SW480 (cell line): Measurements from ENCODE around the gene THSD4.
A peak's percentile ranks its signal among the peaks of the same experiment; 100 is the strongest.
"Not testable (repeated sequence)": the region's sequence is repeated elsewhere in the genome, so short reads cannot be mapped to it uniquely, and the experiment has no call there.

Source experiments
- DNase-seq: peaks from one replicate; pipeline ENCODE4 v3.0.0-alpha.2; 2016; ENCODE audit warnings: low spot score

THSD4 gene

DNA sequence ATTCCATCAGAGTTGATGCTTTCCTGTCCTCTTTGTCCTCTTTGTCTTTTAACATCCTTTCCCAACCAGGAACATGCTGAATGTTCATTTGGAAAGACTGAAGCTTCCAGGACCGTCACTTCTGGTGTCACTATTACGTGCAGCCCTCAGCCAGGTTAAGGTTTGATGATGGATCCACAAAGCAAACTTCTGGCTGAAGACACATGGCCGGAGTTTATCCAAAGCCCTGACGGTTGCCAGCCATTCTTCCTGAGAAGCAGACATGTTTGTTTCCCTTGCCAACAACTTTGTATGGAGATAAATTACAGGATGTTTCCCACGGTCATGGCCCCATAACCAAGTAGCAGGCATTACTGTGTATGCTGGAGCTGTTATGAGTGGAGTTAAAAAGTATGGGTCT, 236.9 kb downstream of the THSD4 start:
- no peak for DNase-seq

DNA sequence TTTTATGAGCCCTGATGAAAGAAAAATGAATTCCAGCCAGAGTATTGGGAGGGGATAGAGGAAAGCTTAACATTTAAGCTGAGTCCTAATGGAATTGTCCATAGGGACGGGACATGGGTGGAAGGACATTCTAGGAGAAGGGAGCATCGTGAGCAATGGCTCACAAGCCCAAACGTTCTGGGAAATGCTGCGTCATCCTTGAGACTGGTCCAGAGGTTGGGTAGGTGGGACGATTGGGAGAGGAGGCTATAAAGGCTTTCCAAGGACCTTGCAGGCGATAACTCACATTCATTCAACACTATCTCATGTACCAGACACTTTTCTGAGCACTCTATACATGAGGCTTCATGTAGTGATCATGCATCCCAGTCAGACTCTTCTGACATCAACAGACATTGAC, 237.5 kb downstream of the THSD4 start:
- DNase-seq: no peak

DNA sequence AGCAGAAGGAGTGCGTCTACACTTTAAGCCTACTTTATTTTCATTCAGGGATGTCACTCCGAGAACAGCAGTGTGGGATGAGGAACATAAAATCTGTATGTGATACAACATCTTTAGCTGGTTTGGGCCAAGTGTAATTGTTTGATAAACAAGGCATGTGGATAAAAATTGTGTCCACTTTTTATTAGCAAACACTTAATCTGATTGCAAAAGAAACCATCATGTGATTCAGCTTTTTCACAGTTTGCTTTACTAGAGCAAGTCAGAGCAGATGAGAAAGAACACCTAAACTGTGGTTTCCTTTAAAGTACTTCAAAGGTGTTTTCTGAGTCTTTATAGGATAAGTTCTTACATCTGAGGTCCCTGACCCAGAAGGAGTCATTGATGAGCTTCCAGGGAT, 237.9 kb downstream of the THSD4 start:
- DNase-seq: no peak

DNA sequence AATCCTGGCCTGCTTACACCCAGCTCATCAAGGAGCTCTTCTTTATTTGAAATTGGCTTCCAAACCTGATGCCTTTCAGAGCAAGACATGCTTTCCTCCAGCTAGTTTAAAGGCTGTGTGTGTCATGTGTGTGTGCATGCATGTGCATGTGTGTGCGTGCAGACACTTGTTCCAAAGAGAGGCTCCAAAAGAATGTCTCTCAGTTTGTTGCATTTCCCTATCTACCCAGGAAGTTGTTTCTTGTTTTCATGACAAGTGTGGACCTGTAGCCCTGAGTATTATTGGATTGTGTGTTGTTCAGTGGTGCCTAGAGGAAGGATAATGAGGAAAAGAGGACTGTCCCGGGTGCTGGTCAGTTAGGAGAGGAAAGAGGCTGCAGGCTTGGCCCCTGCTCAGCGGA, 240.0 kb downstream of the THSD4 start:
- no peak for DNase-seq

DNA sequence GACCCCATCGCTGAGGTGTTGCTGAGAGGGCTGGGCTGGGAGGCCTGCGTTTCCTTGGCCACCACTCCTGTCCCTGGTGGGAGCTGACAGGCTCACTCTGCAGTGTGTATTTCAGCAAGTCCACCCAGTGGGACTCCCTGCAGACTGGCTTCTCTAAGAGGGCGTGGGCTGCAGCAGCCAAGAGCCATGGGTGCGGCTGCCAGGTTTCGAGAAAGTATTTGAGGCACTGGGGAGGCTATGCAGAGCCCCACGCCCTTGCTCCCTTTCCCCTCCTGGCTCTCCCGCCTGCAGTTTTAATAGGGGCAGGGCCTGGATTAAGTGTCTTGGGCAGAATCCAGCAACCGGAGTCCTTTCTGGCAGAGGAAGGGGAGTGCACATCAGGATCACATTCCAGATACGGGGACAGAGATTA, 242.1 kb downstream of the THSD4 start:
- no peak for DNase-seq

DNA sequence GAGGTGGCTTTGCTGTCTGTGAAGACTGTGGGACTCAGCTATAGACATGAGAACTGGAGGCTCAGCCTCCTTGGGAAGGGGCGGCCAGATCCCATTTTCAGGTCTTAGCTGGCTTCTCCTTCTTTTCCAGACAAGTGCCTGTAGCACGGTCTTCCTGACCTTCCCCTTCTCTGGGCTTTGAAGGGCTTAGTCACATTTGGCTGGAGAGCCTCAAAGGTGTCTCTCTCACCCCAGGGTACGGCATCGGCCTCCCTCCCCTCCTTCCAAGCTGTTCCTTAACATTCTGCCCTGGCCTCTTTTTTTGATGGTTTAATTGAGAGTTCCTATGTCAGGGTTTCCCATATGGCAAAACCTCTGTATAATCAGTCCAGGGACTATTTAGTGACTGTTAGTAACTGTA, 242.7 kb downstream of the THSD4 start:
- no peak for DNase-seq

DNA sequence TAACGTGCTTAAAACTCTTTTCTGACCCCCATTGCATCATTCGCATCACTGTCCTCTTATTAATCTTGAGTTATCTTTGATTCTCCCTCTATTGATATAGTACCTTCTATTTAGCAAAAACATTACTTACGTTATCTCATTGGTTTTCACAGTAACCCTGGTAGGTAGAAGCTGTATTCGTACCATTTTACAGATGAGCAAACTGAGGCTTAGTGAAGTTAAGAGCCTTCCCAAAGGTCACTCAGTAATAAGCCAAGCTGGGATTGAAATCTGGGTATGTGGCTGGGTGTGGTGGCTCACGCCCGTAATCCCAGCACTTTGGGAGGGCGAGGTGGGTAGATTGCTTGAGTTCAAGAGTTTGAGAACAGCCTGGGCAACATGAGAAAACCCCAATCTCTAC, 244.0 kb downstream of the THSD4 start:
- no peak for DNase-seq

DNA sequence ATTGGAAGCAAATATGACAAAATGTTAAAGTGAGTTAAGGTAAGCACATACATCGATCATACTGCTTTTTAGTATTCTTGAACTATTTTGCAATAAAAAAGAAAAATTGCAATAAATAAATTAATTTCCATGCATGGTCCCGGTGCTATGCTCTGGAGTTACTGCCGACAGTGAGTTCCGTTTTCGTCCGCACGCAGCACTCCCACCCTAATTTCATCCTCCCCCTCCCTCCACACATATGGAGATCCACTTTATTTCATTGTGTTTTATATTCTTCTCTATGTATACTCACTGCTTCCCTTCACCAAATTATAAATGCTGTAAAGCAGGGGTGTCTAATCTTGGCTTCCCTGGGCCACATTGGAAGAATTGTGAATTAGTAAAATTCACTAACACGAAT, 247.3 kb downstream of the THSD4 start:
- no peak for DNase-seq

DNA sequence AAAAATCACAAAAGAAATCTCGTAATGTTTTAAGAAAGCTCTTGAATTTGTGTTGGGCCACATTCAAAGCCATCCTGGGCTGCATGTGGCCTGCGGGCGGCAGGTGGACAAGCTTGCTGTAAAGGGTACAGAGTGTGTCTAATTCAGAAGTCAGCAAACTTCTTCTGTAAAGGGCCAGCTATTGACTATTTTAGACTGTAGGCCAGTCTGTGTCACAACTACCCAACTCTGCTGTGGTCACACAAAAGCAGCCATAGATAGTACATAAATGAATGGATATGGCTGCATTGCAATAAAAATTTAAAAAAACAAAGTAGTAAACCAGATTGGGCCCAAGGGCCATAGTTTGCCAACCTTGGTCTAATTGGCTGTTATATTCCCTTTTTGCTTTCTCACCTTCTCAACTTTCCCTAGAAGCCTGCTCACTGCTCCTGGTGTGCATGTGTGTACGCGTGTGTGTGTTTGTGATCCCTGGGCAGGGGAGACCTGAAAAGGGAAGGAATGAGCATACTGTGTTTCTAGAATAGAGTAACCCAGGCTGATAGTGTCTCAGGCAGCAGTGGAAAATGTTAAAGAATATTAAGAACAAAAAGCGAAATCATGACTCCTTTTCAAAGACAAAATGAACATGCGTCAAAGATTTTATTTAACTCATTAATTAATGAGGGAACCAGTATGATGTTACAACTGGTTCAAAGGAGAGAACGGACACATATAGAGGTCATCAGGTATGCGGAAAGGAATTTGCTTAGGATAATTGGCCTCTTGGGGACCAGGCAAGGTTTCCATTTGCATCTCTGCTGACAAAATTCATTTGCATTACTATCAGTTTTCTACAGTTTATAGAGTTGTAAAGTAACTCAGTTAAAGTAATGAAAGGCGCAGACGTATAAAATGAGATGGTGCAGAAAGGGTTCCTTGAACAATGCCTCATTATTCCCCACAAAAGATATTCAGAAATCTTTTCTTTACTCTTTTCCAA, 248.0 kb downstream of the THSD4 start:
- DNase-seq: no peak

DNA sequence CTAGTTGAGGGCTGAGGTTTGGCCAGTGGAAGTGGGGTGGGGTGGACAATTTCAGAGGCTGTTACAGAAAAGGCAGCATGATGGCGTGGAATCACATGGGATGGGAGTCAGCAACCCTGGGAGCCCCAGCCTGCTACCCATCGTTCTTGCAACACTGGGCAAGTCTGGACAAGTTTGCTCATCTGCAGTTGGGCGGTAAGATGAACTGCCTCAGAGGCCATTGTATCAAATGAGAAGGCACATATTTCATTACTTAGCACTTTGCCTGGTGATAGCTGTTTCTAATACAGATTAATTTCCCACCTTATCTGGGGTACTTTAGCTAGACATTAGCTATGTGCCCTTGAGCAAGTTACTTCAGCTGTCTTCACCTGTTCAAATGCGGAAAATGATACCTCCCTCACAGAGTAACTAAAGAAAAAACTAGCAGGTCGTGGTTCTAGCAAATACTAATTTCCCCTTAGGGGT, 248.9 kb downstream of the THSD4 start:
- peak; percentile 18 for DNase-seq

DNA sequence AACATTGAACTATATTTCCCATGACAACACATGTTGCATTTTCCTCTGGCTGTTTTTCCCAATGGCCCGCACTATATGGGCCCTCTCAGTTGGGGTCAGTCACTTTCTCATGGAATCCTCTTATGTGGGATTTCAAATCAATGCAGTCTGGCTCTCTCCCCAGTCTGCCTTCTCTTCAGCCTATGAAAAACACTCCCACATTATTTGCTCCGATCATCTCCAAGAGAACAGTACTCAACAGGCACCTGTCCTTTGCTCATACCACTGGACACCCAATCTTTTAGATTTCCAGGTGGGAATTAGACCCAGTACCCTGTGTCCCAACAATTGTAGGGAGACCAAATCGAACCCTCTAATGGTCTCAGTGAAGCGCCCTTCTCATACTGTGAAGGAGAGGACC, 251.3 kb downstream of the THSD4 start:
- DNase-seq: no peak

DNA sequence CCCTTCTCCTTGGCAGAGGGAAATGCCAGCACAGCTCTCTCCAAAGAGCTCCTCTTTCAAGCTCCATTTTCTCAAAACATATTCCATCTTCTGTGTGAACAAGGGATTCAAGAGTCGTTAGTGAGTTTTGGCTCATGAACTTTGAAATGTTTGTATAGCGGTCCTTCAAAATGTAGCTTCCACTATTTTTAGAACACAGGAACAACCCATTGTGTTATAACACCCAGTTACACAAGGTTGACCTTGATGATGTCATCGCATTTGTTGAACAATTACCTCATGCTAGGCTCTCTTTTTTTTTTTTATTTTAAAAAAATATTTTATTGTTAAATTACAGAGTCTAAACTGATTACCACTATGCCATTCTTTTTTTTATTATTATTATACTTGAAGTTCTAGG, 251.7 kb downstream of the THSD4 start:
- DNase-seq: no peak

DNA sequence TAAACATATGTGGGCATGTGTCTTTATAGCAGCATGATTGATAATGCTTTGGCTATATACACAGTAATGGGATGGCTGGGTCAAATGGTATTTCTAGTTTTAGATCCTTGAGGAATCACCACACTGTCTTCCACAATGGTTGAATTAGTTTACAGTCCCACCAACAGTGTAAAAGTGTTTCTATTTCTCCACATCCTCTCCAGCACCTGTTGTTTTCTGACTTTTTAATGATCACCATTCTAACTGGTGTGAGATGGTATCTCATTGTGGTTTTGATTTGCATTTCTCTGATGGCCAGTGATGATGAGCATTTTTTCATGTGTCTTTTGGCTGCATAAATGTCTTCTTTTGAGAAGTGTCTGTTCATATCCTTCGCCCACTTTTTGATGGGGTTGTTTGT, 252.5 kb downstream of the THSD4 start:
- DNase-seq: not testable (repeated sequence)

DNA sequence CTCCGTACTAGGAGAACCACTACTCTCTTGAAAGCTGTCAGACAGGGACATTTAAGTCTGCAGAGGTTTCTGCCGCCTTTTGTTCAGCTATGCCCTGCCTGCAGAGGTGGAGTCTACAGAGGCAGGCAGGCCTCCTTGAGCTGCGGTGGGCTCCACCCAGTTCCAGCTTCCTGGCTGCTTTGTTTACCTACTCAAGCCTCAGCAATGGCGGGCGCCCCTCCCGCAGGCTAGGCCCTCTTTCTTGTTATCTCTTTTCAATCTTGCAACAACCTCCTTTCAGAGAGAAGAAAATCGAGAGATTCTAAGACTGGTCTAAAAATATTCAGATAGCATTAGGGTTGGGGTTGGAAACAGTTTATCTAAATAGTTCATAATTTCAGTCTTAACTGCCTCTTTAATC, 257.5 kb downstream of the THSD4 start:
- DNase-seq: not testable (repeated sequence)

DNA sequence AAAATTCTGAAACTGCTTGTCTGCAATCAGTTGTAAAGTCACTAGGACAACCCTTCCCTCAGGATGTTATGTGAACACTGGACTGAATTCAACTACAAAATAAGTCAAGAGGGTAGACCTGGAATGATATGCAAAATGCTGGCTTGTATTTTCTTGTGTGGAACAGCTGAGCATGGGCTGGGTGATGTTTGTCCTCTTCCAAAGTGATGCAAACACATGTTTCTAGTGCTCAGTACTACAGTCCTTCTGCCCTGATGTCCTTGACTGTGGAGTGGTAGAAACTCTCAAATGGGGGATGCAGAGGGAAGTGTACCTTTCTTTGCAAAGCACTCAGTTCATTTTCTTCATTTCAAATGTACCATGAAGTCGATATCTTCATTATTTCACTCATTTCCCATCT, 258.6 kb downstream of the THSD4 start:
- DNase-seq: no peak

DNA sequence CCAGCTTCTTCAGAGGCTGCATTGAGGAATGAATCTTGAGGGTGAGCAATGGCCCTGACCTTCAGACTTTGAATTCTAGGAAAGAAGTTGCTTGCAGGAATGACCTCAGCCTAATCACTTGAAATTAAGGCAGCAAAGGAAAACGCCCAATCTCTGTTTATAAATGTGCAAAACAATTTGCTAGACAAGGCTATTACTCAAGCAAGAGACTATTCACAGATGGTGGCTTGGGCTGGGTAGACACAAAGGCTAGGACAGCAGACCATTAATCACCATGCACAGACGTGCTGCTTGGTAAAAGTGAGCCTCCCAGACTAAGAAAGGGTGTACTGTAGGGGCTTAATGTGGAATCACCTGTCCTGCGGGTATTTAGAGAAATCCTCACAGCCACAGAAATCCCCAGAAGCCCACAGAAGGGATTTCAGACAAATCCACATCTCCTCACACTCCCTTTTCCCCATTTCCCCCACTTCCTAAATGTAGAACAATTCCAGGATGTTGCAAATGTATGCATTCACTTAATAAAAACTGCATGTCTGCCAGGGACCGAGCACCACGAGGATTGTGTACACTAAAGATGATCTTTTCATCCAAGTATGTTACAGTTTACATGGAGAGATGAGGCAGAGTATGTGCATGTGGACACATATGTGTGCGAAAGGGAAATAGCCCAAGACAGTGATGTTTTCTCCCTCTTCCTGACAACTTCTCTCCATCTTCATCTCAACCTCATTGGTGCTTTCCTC, 259.5 kb downstream of the THSD4 start:
- no peak for DNase-seq

DNA sequence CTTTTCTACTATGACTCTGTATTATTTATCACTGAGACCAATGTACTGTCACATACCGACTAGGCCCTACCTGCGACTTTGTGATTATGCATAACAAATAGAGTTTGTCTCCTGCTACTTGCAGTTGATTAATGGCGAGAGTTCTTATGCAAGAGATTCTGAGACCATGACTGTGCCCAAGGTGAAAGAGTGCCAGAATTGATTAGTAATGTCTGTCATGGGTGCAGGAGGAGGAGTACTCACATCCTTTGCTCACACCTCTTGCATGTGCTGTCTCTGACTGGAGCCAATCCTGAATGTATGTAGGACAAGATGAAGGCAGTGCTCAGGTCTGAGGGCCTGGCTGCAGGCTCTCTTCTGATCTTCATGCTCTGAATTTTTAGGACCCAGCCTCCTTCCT, 260.7 kb downstream of the THSD4 start:
- no peak for DNase-seq

DNA sequence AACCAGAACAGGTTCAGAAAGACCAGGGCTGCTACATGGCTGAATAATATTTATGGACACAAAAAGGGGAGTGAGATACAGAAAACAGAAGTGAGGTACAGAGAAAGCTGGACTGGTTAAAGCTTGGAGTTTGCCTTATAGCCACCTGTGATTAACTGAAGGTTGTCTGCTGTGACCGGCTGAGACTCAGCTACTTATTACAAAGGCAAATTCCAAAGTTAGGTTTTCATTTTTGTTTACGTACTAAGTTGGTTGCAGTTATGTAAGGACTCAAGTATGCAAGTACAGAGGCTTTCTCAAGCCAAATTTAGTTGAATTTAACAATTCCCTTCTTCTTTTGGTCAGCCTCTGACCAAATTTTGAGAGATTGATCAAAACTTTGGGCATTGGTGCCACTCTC, 264.6 kb downstream of the THSD4 start:
- DNase-seq: no peak

DNA sequence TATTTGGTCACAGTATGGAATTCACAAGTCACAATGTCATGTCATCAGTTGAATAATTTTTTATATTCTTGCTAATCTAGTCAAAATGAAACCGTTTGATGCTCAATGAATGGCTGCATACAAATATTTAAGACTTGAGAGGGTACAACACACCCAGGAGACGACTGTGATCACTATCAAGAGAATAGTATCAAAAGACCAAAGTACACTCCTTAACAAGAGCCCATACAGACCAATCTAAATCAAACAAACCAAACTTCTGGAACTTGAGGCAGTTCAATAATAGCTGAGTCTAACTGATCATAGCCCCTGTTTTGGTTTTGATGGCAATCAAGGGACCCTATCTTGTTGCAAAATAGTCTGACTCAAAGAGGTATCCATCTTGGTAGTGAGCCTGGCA, 265.1 kb downstream of the THSD4 start:
- DNase-seq: no peak

DNA sequence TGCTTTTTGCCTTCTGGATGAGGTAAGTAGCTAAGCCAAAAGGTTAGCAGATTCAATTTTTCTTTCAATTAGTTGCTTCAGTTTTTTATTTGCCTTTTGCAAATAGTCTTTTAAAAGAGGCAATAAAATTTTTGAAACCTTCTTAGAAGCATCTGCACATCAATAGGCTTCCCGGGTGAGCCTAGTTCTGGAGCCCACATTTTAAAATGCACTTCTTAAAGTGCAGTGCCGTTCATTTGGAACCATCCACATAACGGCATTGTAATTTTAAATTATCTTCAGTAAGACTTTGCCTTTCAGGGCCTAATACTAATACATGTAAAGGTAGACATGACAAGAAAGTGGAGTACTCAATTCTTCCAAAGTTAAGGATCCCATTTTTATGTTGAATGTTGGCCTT, 269.2 kb downstream of the THSD4 start:
- DNase-seq: no peak

DNA sequence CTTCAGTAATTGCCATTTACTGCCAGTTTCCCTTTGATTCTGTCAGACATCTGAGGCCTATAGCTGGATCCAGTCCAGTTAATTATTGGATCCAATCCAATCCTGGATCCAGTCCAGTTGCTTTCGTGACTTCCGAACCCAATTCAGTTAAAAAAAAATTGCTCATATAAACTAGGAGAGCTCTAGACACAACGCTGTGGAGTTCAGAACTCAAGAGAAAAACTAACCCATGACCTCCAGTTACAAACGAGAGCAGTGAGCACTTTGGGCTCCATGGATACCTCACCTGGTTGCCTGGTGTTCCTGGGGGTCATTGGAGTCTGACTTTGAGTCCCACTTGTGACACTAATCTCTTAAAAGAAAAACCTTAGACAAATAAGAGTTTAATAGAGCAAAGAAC, 269.8 kb downstream of the THSD4 start:
- DNase-seq: no peak

DNA sequence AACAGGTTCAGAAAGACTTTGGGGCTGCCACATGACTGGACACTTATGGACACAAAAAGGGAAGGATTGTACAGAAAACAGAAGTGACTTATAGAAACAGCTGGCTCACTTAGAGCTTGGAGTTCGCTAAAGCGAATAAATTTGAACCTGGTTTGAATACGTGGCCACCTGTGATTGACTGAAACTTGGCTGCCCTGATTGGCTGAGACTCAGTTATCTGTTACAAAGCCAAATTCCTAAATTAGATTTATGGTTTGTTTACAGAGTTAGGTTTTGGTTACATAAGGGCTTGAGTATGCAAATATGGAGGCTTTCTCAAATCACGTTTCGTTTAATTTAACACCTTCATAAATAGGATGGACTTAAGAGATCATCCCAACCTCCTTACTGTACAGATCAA, 270.2 kb downstream of the THSD4 start:
- DNase-seq: no peak

DNA sequence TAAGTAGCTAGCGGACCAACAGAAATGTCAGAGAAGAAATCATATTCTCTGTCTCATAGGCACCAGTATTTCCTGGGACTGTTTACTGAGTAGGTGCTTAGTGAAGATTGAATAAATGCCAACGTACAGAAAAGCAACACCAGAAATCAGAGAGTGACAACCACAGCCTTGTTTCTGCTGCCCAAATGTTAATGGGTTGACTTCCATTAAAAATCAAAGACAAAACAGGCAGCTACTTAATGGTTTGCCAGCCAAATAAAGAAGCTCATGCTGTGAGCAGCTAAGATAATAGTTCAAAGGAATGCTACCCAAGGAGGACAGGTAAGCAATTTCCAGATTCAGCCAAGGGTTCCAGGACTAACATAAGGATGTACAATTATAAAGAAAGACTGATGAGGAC, 270.7 kb downstream of the THSD4 start:
- DNase-seq: no peak
